VCaP (cell line): ENCODE results near the gene NUDT3.
"Not testable (repeated sequence)": the region's sequence is repeated elsewhere in the genome, so short reads cannot be mapped to it uniquely, and the experiment has no call there.

Experiments
- H3K27ac ChIP-seq: fragments of 450-650 bp; 2 replicates; pipeline ENCODE4 v1.5.1; 2017
- TF ChIP-seq, protein P1 (sequence below): fragments of 450-650 bp; conservative IDR thresholded peaks from 2 replicates; pipeline ENCODE4 v1.5.1; 2017; ENCODE audit warnings: mild to moderate bottlenecking, moderate library complexity

Gene NUDT3

DNA sequence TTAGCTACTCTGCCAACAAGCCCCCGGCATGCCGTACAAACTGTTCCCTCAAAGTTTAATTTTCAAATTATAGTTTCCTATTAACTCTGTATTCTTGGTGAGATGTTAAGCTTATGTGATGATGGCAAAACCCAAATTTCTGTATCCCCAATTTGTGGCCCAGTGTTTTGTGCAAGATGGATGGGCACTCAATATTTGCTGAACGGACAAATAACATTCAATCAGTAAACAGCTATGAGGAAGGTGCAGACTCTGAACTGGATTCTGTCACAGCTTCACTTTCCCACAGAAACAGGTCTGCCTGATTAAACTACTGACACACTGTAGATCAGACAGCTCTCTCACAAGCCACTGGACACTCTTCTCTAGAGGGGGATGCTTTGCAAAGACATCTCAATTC is 54.1 kb downstream of the NUDT3 start:
- H3K27ac ChIP-seq, result peak overlapping the region; percentile 68
- TF ChIP-seq, protein P1, sequence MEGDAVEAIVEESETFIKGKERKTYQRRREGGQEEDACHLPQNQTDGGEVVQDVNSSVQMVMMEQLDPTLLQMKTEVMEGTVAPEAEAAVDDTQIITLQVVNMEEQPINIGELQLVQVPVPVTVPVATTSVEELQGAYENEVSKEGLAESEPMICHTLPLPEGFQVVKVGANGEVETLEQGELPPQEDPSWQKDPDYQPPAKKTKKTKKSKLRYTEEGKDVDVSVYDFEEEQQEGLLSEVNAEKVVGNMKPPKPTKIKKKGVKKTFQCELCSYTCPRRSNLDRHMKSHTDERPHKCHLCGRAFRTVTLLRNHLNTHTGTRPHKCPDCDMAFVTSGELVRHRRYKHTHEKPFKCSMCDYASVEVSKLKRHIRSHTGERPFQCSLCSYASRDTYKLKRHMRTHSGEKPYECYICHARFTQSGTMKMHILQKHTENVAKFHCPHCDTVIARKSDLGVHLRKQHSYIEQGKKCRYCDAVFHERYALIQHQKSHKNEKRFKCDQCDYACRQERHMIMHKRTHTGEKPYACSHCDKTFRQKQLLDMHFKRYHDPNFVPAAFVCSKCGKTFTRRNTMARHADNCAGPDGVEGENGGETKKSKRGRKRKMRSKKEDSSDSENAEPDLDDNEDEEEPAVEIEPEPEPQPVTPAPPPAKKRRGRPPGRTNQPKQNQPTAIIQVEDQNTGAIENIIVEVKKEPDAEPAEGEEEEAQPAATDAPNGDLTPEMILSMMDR, result no peak

- TF ChIP-seq, protein P1, result no peak
- 0 out of 2 replicates have a peak overlapping the region, but pooled peaks have one; percentile 0 for H3K27ac ChIP-seq
These were observed 57.6 kb downstream of the NUDT3 start for GRCh38 chr6:34334796-34335416.

DNA sequence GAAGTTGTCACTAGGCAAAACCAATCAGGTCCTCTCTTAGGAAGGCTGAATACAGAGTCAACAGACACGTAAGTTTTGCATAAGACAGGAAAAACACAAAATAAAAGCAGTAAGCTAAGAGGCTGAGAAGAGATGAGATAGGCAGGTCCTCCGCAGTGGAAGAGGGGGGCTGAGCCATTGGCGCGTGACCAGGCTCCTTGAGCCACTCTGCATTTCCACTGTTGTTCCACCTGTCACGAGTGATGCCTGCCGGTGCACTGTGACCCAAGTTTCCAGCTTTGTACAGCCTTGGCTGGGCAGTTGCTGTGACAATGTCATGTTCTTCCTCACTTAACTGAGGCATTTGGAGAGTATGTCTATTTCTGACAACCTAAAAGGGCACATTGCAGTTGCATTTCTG is 58.6 kb downstream of the NUDT3 start:
- no peak overlapping the region for H3K27ac ChIP-seq
- TF ChIP-seq, protein P1, result no peak

DNA sequence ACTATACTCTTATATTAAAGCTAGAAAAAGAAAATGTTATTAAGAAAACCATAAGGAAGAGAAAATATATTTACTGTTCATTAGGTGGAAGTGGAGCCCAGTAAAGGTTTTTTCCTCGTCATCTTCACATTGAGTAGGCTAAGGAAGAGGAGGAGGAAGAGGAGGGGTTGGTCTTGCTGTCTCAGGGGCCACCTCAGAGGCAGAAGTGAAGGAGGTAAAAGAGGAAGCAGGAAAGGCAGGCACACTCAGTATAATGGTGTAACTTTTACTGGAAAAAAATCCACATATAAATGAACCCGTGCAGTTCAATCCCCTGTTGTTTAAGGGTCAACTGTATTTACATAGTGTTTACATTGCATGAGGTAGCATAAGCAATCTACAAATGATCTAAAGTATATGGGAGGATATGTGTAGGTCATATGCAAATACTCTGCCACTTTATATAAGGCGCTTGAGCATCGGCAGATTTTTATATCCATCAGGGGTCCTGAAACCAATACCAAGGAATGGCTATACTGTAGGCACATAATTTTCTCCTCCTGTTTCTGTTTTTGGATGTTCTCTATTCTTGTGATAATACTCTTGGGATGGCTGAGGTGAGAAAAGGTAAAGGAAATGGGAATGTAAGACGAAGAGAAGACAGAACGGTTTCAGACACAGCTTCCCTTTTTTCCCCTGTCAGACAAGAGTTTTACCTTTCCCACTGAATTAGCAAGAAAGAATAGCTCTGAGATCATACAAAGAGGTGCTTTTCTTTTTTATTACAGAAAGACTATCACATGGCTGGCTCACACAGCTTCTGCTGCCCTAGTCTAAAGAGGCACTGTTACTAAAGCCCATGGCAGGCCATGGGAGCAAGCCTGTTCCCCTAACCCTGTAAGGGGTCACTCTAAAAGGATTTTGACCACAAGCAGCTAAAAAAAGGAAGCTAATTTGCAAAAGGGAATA is 59.9 kb downstream of the NUDT3 start:
- TF ChIP-seq, protein P1, result no peak
- no peak overlapping the region for H3K27ac ChIP-seq

GRCh38 chr6:34331371-34332050 is 61.0 kb downstream of the NUDT3 start:
- TF ChIP-seq, protein P1, result no peak

GRCh38 chr6:34329814-34330213 is 62.7 kb downstream of the NUDT3 start:
- not testable (repeated sequence) for H3K27ac ChIP-seq

More at GRCh38 chr6:34331371-34332050, 61.0 kb downstream of the NUDT3 start:
- no peak overlapping the region for H3K27ac ChIP-seq

DNA sequence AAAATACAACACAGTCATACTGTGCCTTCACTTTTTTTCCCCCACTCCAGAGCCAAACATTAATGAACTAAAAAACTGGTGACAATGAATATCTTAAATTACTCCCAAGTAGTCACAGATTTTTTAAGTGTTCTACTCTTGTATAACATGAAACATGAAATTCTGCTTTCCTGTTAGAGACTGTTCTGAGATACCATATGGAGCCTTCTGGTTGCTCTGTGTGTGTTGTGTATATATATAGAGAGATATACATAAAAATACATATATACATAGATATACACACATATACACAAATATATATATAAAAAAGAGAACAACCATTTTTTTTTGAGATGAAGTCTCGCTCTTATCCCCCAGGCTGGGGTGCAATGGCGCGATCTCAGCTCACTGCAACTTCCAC is 63.5 kb downstream of the NUDT3 start:
- H3K27ac ChIP-seq, result no peak overlapping the region
- TF ChIP-seq, protein P1, result no peak

DNA sequence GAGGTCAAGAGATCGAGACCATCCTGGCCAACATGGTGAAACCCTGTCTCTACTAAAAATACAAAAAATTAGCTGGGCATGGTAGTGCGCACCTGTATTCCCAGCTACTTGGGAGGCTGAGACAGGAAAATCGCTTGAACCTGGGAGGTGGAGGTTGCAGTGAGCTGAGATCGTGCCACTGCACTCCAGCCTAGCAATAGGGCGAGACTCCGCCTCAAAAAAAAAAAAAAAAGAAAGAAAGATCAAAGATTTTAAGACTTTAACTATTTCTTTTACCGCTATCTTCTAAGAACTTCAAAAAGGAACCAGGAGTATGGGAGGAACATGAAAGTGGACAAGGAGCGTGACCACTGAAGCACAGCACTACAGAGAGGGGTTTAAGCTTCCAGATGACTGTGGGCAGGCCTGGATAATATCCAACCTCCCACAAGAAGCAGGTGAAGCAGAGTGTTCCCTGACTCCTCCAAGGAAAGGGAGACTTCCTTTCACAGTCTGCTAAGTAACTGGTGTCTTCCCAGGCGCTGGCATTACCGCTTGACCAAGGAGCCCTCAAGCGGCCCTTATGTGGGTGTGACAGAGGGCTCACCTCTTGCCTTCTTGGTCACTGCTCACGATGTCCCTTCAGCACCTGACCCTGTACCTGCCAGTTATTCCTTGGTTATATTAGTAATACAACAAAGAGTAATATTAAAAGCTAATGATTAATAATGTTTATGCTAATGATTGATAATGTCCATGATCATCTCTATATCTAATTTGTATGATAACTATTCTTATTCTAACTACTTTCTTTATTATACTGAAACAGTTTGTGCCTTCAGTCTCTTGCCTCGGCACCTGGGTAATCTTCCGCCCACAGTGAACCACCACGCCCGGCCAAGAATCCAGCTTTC is 64.9 kb downstream of the NUDT3 start:
- not testable (repeated sequence) for H3K27ac ChIP-seq
